ENCODE data around the gene CARMIL1.
"Not testable (repeated sequence)": the region's sequence is repeated elsewhere in the genome, so short reads cannot be mapped to it uniquely, and the experiment has no call there.

CARMIL1 gene

GRCh38 chr6:25583906-25584305 lies 304.7 kb downstream of the CARMIL1 start:
- H3K4me3 ChIP-seq (ENCODE audit: low read length): no peak overlapping the region
- no peak for TF ChIP-seq CTCF (conservative IDR thresholded peaks at IDR 0.05; ENCODE audit: low read depth, low read length)
- no peak for DNase-seq (ENCODE audit: low read depth)

- TF ChIP-seq CTCF (conservative IDR thresholded peaks at IDR 0.05; ENCODE audit: low read depth, low read length): no peak
- DNase-seq (ENCODE audit: low read depth): no peak
- H3K4me3 ChIP-seq (ENCODE audit: low read length): no peak overlapping the region
Measured at GRCh38 chr6:25585225-25585624, 306.1 kb downstream of the CARMIL1 start.

- H3K4me3 ChIP-seq (ENCODE audit: low read length); DNase-seq (ENCODE audit: low read depth): not testable (repeated sequence)
Measured at GRCh38 chr6:25586119-25586518, 306.9 kb downstream of the CARMIL1 start.

GRCh38 chr6:25586927-25587326 lies 307.8 kb downstream of the CARMIL1 start:
- TF ChIP-seq CTCF (conservative IDR thresholded peaks at IDR 0.05; ENCODE audit: low read depth, low read length): no peak
- no peak overlapping the region for H3K4me3 ChIP-seq (ENCODE audit: low read length)
- DNase-seq (ENCODE audit: low read depth): no peak

GRCh38 chr6:25590986-25591385 lies 311.8 kb downstream of the CARMIL1 start:
- TF ChIP-seq CTCF (conservative IDR thresholded peaks at IDR 0.05; ENCODE audit: low read depth, low read length): no peak
- DNase-seq (ENCODE audit: low read depth): no peak
- H3K4me3 ChIP-seq (ENCODE audit: low read length): no peak overlapping the region

- no peak overlapping the region for H3K4me3 ChIP-seq (ENCODE audit: low read length)
- no peak for DNase-seq (ENCODE audit: low read depth)
Measured at GRCh38 chr6:25596928-25597818, 318.0 kb downstream of the CARMIL1 start.

DNA sequence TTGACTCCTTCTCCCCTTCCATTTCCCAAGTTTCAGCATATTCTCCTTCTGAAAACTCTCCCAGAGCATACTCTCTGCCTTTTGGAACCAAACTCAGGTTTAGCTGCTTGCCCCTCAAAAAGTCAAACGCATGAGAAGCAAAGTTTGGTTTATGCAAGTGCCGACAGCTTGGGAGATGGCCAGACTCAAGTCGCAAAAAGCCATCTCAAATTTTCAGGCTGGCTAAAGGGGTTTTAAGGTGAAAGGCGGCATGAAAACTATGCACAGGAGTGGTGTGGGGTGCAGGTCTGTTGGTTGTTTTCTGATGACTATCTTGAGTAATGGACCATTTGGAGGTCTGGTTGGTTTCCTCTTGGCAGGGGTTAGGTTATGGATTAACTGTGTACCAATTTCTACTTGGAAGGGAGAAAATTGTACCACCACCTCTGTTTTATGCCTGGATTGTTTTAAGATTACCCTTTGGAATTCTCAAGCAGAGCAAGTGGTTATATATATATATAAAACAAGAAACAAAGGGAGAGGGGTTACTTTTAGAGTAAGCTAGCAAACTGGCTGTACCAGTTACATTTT lies 320.4 kb downstream of the CARMIL1 start:
- H3K4me3 ChIP-seq (ENCODE audit: low read length): no peak overlapping the region
- no peak for TF ChIP-seq CTCF (conservative IDR thresholded peaks at IDR 0.05; ENCODE audit: low read depth, low read length)
- no peak for DNase-seq (ENCODE audit: low read depth)

More at GRCh38 chr6:25596928-25597818, 318.0 kb downstream of the CARMIL1 start:
- no peak for TF ChIP-seq CTCF (conservative IDR thresholded peaks at IDR 0.05; ENCODE audit: low read depth, low read length)
